HG02610 (cell line): ENCODE data around the gene NTSR1.

ENCODE experiments used
- ATAC-seq: cut with Tn5 transposase; IDR thresholded peaks from one replicate; pipeline ENCODE4 v1.9.1; 2021; ENCODE audit warnings: mild to moderate bottlenecking, moderate library complexity; ENCODE audit not compliant: unreplicated experiment

NTSR1 gene

DNA sequence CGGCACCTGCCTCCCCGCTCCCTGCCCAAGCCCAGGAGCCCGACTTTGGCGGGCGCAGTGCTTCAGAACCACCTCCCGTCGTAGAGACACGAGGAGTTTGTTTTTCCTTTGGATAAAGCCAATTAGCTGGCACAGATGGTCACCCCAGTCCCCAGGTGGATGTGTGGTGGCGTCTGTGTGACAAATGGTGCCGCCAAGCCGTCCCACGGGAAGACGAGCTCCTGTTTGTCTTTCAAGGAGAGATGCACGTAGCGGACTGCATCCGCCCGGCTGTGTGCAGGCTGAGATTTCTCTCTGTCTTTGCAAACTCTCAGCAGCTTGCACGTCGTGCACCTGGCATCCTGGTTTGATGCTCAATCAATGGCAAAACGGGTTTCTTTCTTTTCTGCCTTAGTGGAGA, 71.6 kb downstream of the NTSR1 start:
- no peak for ATAC-seq

DNA sequence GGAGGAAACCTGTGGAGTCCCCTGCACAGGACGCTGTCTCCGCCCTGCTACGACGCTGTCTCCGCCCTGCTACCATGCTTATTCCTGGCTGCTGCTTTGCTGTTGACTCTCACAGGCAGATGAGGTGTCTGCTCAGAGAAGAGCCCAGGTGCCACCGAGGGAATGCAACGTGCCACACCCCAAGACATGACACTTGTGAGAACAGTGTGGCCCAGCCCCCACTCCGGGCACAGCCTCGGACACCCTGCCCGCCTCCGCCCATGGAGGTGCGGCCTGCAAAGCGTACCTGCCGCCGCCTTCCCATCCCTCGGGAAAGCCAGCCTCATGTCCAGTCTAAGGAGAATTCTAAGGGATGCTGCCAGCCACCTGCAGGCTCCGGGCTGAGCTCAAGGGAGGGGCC, 72.1 kb downstream of the NTSR1 start:
- no peak for ATAC-seq

DNA sequence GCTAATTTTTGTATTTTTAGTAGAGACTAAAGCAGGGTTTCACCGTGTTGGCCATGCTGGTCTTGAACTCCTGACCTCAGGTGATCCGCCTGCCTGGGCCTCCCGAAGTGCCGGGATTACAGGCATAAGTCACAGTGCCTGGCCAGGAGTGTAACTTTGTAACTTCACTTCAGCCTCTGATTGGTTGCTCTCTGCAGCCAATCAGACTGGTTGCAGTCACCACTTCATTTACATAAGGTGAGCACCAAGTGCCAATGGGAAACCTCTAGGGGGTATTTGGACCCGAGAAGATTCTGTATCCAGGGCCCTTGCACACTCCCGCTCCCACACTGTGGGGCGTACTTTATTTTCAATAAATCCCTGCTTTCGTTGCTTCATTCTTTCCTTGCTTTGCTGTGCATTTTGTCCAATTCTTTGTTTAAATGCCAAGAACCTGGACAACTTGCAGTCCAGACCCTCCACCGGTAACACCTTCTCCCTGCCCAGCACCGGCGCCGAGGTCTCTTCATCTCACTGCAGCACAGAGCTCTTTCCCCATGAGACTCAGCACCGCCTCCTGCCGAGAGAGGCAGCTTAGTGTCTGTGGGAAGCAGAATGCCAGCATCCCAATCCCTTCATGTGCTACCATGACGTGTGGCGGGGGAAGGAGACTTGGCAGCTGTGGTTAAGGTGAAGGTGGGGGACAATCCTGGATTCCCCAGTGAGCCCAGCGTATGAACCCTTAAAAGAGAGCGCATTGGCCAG, 73.7 kb downstream of the NTSR1 start:
- ATAC-seq, result no peak

DNA sequence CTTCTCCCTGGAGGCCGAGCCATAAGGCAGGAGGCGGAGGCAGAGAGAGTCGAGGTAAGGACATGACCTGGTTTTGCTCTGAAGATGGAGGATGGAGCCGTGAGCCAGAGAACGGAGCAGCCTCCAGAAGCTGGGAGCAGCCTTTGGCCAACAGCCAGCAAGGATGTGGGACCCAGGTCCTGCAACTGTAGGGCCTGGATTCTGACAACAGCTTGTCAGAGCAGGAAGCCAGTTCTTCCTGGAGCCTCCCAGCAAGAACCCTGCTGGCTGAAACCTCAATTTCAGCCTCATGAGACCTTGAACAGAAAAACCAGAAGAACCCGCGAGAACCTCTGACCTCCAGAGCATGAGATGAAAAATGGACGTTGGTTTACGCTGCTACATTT, 74.2 kb downstream of the NTSR1 start:
- no peak for ATAC-seq

DNA sequence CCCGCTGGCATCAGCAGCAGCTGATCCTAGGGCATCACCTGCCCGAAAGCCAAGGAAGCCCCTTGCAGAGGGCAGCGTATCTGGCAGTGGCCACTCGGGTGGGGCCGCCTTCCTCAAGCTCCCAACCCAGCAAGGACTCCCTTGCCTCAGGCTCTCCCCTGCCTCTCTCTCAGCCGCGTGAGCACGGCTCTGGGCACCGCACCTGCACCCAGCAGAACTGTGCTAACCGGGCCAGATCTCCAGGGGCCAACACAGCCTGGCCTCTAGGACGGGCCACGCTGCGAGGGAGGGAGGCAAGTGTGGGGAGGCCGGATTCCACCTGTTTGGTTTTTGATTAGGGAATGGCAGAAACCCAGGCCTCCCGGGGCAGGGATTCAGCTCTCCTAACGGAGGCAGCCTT, 75.9 kb downstream of the NTSR1 start:
- ATAC-seq, result no peak

DNA sequence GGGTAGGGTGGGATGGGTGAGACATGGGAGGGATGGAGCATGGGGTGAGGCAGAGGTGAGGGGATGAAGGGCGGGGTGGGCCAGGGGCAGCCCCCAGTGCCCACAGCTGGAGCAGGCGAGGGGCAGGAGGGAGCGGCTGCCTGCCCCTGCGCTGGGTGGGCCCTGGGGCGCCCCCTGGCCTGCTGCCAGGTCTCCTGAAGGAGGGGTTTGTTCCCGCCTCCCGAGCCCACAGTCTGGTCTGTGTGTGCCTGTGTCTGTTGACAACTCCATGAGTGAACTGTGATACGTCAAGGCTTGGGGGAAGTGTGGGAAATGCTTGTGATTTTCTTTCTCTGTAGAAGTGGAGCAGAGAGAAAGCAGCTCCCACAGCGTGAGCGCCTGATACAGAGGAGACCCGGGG, 76.8 kb downstream of the NTSR1 start:
- ATAC-seq, result no peak

DNA sequence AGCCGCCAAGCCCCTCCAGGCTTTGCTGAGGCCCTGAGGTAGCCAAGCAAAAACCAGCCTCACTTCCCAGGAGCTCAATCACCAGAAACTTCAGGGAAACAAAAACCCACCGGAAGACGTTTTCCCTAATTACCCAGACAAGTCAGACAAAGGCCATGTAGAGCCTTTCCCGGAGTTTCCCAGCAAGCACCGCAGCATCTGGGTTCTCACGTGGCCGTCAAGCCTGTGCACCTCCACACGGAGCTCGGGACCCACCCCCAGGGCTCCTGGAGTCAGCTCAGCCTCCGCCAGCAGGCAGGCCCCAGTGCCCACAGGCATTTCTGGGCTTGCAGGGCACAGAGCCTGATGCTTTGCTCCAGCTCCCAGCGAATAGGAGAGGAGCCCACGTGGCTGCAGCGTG, 77.5 kb downstream of the NTSR1 start:
- no peak for ATAC-seq

DNA sequence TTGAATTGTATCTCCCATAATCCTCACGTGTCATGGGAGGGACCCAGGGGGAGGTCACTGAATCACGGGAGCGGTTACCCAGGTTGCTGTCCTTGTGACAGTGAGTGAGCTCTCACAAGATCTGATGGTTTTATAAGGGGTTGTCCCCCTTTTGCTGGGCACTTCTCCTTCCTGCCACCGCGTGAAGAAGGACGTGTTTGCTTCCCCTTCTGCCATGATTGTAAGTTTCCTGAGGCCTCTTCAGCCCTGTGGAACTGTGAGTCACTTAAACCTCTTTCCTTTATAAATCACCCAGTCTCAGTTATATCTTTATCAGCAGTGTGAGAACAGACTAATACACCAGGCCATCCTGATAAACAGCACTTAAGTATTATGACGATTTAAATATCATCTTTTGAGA, 78.7 kb downstream of the NTSR1 start:
- ATAC-seq, result no peak

DNA sequence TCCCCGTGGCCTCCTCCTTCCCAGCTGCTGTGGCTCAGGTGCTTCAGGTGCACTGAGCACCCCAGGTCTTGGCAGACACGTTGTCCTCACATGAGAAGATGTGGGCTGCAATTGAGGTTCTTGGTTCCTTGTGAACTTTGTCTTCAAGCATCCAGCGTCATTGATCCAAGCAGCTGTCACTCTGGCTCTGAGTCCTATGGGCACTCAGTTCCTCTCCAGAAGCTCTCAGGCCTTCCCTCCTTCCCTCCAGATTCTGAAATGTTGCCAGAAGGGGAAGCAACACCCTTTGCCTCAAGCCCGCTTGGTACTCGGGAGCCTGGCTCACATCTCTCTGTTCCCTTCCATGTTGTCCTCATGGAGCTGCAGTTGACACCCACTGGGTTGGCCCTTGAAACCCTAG, 79.2 kb downstream of the NTSR1 start:
- ATAC-seq, result no peak

DNA sequence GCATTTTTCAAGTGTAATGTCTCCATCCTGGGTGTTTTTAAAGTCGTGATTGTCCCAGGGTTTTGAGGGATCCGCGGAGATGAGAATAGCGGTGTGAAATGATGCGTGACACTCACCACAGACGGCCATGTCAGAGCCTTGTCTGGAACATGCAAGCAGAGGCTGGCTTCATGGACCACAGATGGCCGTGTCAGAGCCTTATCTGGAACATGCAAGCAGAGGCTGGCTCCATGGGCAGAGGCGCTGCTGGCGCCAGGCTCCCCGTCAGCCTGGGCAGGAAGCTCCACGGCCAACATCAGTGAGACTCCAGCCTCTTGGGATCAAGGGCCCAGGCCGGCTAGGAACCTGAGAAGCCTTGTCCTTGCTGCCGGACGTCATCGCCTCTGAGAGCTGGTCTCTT, 80.0 kb downstream of the NTSR1 start:
- ATAC-seq, result no peak

DNA sequence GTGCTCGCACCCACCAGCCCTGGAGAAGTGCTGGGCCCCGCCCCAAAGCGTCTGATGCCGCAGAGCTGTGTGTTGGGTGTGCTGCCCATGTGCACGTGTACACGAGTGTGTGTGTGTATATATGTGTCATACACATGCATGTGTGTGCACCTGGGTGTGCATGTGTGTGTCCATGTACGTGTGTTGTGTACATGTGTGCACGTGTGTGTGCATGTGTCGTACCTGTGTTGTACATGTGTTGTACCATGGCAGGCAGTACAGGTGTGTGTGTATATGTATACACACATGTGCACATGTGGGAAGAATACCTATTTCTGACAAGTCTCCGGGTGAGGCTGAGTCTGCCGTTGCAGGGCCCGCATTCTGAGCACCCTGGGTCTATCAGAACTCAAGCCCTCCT, 81.4 kb downstream of the NTSR1 start:
- ATAC-seq, result no peak

DNA sequence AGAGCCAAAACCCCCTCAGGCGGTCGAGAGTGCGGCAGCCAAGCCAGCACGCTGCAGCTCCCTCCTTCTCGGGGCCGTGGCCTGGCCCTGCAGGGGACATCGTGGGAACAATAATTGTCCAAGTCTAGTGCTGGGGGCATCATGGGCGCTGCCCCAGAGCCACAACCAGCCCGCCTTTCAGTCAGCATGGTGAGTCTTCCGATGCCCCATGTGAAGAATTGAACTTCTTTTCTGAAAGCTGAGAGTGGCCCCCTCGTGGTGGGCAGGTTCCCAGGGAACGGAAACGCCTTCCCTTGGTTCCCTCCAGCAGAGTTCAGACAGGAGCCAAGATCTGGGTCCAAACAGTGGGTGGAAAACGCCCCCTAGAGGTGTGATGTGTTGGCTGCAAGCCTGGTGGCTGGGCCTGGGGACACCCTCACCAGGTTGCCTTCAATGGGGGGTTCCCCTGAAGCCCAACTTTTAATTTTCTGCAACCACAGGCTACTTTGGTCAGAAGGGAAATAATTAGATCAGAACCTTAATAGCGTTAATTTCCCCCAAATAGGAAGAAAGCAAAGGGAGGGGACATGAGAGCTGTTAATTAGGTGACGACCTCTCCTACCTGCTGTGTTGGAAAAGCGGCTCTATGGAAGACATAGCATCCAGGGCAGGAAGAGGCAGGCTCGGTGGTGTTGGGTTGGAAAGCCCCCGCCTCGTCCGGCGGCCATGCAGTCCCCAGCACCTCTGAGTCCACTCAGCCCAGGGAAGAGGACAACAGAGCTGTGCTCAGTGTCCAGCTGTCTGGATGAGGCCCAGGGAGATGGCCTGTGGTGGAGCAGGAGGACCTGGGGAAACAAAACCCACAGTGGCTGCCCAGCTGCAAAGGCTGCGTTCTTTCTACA, 82.9 kb downstream of the NTSR1 start:
- ATAC-seq, result no peak

DNA sequence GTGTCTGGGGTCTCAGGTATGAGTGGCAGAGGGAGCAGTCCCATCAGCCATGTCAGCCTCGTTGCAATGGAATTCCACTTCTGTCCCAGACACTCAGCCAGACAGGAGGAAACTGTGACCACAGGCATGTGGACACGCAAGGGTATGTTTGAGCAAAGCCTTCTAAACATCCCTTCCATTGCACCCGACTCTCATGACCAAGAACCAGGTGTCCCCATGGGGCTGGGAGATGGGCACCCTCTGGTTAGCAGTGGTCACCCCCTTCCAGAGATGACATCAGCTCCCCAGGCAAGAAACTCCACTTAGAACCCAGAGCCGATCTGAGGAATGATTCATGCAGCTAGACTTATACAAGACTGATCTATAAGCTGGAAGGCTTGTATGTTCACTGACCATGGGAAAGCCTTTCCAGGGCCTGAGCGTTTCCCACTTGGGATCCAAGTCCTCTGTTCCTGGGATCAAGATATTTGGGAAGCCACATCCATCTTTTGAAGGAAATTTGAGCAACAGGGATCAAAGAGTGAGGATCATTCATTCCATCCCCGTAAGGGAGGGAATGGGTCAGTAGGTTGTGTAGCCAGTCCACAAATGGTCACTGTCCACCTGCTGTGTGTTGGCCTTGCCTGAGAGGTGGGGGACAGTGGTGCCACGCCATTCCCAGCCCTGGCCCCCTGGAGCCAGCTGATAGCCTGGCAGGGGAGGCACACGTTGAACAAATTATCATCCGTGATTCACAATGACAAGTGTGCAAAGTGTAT, 83.7 kb downstream of the NTSR1 start:
- ATAC-seq, result no peak

DNA sequence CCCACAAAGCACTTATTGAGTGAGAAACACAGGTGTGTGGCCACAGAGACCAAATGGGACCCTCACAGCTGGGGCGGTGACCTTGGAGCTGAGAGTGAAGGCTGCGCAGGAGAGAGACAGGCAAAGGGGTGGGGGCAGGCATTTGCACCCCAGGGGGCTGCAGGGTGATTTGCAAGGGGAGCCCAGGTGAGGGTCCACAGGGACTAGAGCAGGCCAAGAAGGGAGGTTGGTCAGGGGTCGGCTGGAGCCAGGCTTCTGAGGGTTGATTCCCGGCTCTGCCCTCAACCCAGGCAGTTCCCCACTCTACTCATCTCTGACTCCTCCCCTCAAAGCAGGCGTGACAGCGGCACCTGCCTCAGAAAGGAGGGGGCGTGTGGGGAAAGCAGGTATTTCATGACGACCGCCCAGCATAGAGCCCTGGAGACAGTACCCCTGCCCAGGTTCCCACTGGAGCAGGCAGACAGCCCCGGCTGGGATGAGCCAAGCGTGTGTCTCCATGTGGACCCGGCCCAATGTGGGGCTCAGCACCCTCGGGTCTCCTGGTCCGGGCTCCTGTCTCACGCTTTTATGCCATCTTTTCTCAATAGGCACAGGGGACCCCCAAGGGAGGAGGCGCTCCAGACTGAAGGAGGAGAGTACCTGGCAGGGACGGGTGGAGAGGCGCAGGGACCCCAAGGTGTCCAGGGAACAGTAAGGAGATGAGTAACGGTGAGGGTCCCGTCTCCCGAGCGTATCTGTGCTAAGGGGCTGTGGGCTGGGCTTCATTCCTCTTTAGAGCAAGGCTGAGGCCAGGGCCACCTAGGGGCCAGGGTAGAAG, 84.5 kb downstream of the NTSR1 start:
- no peak for ATAC-seq

DNA sequence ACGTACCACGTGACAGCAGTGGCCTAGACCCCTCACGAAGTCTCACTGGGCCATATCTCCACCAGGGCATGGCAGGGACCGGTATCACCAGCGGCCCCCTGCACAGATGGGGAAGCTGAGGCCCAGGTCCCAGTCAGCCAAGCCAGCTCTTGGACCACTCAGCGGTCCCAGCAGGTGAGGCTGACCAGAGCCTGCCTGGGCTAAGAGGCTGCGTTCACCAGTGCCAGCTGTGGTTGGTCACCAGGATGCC, 85.0 kb downstream of the NTSR1 start:
- no peak for ATAC-seq

DNA sequence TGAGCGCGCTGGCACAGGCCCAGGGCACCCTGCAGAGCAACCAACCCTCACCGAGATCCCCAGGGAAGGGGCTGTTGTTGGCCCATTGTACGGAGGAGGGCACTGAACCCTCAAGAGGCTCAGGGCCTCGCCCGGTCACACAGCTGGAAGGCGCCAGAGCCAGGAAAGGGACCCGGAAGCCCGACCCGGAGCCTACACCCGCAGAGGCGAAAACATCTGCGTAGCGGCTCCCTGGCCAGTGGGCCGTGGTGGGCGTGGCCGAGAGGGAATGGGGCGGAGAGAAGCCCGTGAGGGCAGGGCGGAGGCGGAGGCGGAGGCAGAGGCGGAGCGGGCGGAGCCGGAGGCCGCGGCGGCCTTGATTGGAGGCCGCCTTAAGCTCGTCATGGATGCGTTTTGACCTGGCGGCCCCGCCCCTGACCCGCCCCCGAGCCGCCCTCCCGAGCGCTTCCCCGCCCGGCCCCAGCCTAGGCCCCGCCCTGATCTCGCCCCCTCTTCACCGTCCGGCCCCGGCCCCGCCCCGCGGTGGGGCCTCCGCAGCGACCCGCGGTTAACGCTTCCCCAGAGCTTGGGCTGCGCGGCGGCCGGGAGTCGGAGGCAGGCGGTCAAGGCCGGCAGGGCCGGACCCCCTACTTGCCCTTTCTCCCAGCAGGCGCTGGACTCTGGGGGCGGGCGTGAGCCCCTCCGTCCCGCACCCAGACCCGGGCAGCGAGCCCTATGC, 85.5 kb downstream of the NTSR1 start:
- peak; percentile 75 for ATAC-seq

DNA sequence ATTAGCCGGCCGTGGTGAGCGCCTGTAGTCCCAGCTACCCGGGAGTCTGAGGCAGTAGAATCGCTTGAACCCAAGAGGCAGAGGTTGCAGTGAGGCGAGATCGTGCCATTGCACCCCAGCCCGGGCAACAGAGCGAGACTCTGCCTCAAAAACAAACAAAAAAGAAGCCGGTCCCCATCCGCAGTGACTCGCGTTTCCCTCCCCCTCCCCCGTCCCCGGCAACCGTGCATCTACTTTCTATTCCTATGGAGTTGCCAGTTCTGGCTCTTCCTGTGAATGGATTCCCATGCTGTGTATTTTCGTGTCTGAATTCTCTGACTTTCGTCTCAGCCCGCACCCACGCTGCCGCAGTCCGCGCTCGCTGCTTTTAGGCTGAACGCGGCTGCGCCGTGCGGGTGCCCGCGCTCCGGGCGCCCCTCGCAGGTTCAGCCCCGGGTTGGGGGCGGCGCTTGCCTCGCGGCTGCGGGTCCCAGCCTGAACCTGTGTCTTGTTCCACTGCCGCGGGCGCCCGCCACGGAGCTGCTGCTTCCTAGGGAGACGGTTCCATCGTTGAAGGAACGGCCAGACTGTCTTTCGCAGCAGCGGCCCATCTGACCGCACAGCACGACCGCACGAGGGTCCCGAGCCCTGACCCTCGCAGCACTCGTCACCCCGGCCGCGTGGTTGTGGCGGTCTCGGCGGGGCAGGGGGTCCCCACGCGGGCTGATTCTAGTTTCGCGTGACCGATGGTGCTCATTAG, 86.6 kb downstream of the NTSR1 start:
- no peak for ATAC-seq

DNA sequence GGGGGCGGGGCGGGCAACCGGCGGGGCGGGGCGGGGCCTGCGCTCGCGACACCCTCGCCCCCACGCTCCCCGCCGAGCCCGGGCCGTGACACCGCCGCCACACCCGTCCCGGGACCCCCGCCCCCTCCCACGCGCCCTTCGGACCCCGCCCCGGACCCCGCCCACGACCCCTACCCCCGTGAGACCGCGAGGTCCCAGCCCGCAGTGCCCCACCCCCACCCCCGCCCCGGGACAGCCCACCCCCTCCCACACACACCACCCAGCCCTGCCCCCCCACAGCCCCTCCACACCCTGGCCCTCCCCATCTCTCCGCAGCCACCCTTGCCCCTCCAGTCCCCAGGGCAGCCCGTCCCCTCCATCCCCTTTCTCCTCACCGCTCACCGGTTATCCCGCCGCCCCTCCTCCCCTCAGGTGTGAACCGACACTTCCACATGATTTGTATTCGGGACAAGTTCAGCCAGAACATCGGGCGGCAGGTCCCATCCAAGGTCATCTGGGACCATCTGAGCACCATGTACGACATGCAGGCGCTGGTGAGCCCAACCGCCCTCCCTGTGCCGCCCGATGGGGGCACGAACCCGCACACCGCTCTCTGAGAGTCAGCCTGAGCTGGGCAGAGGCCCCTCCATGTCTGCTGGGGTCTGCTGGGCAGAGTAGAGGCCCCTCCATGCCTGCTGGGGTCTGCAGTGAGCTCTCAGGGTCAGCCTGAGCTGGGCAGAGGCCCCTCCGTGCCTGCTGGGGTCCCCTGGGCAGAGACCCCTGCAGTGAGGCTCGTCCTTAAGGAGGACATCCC, 88.3 kb downstream of the NTSR1 start:
- ATAC-seq, result no peak
